ENCODE data around the gene NR4A2. TPM values are rescaled to one million over a fixed set of nuclear protein-coding genes. Genes with fewer than 3 reads are reported as not detected.

Gene NR4A2
- total and polyA plus RNA-seq, 12 donors, result 1.1 to 31.2 (median 5.3) TPM

GRCh38 chr2:156332284-156332533 lies 312 bp downstream of the NR4A2 start:
- DNase-seq (no peak), ATAC-seq (peak in 1 of 8 donors; percentile 1)
- intact Hi-C loops (cut with DNase I), result loop anchor here in 6 of 10 donors (2.0 to 10.0 kb wide), 6 partner anchors 69 to 255 kb away; partner anchors contain the start of gene GPD2 (in 1 of the 6)
- Histone ChIP-seq H3K27me3 (peaks cover 0 to 42% (median 20%) of the 10 kb centered on the region in 7 donors), H3K36me3 (peaks cover 0 to 21% (median 0%) of the 10 kb centered on the region in 9 donors), H3K9me3 (no peaks in the 10 kb centered on the region), H3K4me3 (peak overlapping the region; percentile 62 to 91 (median 80)), H3K27ac (peak overlapping the region; percentile 88 to 100 (median 99)), H3K4me1 (peaks cover 0 to 46% (median 13%) of the 10 kb centered on the region in 9 donors)
- no peak for TF ChIP-seq CTCF (IDR thresholded peaks at IDR 0.05)
- 0 to 1% methylated on average over 12 of the region's 12 CpGs for WGBS, 2 donors

GRCh38 chr2:156331572-156332283 lies 793 bp downstream of the NR4A2 start:
- Histone ChIP-seq H3K9me3 (no peaks in the 10 kb centered on the region), H3K27me3 (peaks cover 0 to 47% (median 20%) of the 10 kb centered on the region in 7 donors), H3K36me3 (peaks cover 0 to 25% (median 0%) of the 10 kb centered on the region in 9 donors), H3K27ac (peak overlapping the region; percentile 88 to 100 (median 99)), H3K4me3 (peak overlapping the region; percentile 62 to 91 (median 80)), H3K4me1 (peaks cover 0 to 46% (median 13%) of the 10 kb centered on the region in 9 donors)
- peak; percentile 53 to 71 for DNase-seq
- intact Hi-C loops (cut with DNase I), result loop anchor here in 6 of 10 donors (2.0 to 10.0 kb wide), 6 partner anchors 69 to 256 kb away; partner anchors contain the start of gene GPD2 (in 1 of the 6)
- no peak for TF ChIP-seq CTCF (IDR thresholded peaks at IDR 0.05)
- peak in 6 of 8 donors; percentile 10 to 36 (median 16) for ATAC-seq
- WGBS, 2 donors, result 3 to 5% methylated on average over 18 of the region's 18 CpGs

- H3K9me3 ChIP-seq, result no peaks in the 10 kb centered on the region
- peaks cover 0 to 63% (median 31%) of the 10 kb centered on the region in 7 donors for H3K27me3 ChIP-seq
- peaks cover 0 to 39% (median 5%) of the 10 kb centered on the region in 9 donors for H3K36me3 ChIP-seq
- intact Hi-C loops (cut with DNase I), result loop anchor here in 7 of 10 donors (5.0 to 10.0 kb wide), 5 partner anchors 72 to 257 kb away; partner anchors contain the start of gene GPD2 (in 1 of the 7)
- peak overlapping the region in 3 of 10 donors; percentile 2 to 91 (median 35) for H3K4me3 ChIP-seq
- no peak for ATAC-seq
- 37 to 55% methylated on average over 23 of the region's 23 CpGs for WGBS, 2 donors
- no peak overlapping the region for H3K27ac ChIP-seq
- H3K4me1 ChIP-seq, result peaks cover 0 to 37% (median 9%) of the 10 kb centered on the region in 9 donors
- TF ChIP-seq CTCF (IDR thresholded peaks at IDR 0.05), result no peak
- DNase-seq, result no peak
These were observed 2.4 kb downstream of the NR4A2 start for GRCh38 chr2:156329927-156330726.
